D721Med (cell line): ENCODE data around the gene HBB.

Experiments used
- DNase-seq: peaks from one replicate; pipeline ENCODE4 v3.0.0; 2011; ENCODE audit warnings: low spot score; ENCODE audit not compliant: insufficient read length
- FAIRE-seq: peaks from 2 replicates; lab custom pipeline; 2011; peaks lifted over from hg19 to GRCh38; lab: Jason Lieb, UNC
- TF ChIP-seq, protein P1 (sequence below): IDR thresholded peaks from 2 replicates; pipeline ENCODE4 v1.5.1; 2012; ENCODE audit warnings: mild to moderate bottlenecking, control low read depth; ENCODE audit not compliant: insufficient read depth; ENCODE audit errors: missing control alignments

Gene HBB

DNA sequence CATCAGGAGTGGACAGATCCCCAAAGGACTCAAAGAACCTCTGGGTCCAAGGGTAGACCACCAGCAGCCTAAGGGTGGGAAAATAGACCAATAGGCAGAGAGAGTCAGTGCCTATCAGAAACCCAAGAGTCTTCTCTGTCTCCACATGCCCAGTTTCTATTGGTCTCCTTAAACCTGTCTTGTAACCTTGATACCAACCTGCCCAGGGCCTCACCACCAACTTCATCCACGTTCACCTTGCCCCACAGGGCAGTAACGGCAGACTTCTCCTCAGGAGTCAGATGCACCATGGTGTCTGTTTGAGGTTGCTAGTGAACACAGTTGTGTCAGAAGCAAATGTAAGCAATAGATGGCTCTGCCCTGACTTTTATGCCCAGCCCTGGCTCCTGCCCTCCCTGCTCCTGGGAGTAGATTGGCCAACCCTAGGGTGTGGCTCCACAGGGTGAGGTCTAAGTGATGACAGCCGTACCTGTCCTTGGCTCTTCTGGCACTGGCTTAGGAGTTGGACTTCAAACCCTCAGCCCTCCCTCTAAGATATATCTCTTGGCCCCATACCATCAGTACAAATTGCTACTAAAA is at the start of gene HBB:
HBB (minus strand) TSS at position 340 of the 579 bp plus-strand sequence; CDS start at position 290, 50 bp downstream.
- DNase-seq (no peak), FAIRE-seq (no peak)

DNA sequence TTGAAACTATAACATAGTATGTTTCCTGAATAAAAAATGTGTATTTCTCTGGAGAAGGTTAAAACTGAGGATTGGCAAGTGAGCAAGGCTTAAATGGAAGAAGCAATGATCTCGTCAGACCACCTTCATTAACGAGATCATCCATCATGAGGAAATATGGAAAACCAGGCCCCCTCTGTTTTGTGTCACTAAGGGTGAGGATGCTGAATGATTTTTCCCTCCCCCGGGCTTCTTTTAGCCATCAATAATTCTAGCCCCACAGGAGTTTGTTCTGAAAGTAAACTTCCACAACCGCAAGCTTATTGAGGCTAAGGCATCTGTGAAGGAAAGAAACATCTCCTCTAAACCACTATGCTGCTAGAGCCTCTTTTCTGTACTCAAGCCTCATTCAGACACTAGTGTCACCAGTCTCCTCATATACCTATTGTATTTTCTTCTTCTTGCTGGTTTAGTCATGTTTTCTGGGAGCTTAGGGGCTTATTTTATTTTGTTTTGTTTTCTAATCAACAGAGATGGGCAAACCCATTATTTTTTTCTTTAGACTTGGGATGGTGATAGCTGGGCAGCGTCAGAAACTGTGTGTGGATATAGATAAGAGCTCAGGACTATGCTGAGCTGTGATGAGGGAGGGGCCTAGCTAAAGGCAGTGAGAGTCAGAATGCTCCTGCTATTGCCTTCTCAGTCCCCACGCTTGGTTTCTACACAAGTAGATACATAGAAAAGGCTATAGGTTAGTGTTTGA is 48.7 kb upstream of the HBB start:
- TF ChIP-seq, protein P1, sequence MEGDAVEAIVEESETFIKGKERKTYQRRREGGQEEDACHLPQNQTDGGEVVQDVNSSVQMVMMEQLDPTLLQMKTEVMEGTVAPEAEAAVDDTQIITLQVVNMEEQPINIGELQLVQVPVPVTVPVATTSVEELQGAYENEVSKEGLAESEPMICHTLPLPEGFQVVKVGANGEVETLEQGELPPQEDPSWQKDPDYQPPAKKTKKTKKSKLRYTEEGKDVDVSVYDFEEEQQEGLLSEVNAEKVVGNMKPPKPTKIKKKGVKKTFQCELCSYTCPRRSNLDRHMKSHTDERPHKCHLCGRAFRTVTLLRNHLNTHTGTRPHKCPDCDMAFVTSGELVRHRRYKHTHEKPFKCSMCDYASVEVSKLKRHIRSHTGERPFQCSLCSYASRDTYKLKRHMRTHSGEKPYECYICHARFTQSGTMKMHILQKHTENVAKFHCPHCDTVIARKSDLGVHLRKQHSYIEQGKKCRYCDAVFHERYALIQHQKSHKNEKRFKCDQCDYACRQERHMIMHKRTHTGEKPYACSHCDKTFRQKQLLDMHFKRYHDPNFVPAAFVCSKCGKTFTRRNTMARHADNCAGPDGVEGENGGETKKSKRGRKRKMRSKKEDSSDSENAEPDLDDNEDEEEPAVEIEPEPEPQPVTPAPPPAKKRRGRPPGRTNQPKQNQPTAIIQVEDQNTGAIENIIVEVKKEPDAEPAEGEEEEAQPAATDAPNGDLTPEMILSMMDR: no peak
- DNase-seq (no peak), FAIRE-seq (no peak)

More for the DNA sequence above, at the start of gene HBB:
- TF ChIP-seq, protein P1: no peak

DNA sequence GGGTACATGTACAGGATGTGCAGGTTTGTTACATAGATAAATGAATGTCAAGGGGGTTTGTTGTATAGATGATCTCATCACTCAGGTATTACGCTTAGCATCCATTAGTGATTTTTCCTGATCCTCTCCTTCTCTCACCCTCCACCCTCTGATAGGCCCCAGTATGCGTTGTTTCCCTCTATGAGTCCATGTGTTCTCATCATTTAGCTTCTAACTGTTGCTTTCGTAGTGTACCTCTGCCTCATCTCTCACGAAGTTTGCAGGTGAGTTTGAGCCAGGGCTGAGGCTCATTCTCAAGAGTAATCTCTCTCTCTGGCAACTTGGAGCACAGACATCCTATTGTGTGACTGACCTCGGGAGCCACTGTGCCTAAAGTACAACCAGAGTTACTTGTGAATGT is 47.5 kb upstream of the HBB start:
- TF ChIP-seq, protein P1: no peak
- no peak for FAIRE-seq
- no peak for DNase-seq

DNA sequence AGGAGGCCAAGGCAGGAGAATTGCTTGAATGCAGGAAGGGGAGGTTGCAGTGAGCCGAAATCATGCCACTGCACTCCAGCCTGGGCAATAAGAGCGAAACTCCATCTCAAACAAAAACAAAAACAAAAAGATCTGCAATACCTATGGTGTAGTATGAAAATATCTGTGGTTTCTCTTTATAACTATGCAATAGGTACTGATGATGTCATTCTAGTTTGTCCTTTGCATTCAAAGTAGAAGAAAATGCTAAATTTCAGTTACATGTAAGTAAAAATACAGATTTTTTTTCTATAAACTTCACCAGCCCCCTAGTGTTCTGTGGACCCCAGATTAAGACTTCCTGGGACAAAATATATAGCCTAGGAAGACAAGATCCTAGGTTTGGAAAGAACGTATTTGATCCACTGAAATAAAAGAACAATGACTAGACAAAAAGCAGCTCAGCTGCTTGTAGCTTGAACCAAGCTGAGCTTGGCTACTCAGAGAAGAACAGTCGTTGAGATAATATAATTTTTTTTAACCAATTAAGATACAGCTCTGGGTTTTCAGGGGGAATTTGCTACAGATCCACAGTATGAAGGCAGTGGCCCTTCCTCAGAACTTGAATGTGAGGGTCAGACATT is 45.6 kb upstream of the HBB start:
- DNase-seq (no peak), FAIRE-seq (no peak)
- TF ChIP-seq, protein P1: no peak

DNA sequence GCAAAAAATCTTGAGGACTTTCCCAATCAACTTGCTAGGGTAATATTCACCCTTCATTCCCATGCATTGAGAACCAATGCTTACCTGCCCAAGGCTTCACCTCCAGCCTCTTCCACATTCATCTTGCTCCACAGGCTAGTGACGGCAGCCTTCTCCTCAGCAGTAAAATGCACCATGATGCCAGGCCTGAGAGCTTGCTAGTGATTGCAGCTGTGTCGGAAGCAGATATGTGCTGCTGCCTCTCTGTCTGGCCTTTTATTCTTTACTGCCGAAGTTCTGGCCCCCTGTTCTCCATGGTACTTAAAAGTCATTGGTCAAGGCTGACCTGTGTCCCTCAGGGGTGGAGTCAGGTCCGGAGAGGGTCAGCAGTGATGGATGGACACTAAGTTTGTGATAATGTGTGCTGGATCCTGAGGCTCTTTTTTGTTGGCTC is 42.9 kb upstream of the HBB start, which contains the start of gene HBE1:
HBE1 (minus strand) TSS at position 231 of the 433 bp plus-strand sequence; CDS start at position 176, 55 bp downstream.
- DNase-seq (no peak), FAIRE-seq (no peak)
- TF ChIP-seq, protein P1: no peak

DNA sequence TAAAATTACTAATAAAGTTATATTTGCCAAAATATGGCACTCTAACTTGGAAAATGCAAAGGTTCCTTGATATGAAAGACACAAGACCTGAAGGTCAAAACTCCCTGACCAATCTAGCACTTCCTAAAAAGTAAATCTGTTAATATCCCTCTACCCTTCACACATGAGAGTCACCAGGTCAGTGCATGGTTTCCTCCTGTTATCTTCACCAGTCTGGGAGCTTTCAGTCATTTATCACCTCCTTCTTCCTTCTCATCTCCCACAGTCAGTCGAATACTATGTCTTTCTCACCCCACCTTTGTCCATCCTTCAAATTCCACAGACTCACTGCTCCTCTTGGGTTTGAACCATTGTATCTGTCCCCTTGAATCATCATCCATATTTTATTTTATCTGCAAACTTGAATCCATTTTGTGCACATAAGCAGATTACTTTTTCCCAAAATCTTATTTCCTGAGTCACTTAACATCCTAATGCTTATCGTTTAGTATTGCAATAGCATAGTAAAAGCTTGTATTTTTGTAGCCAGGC is 40.2 kb upstream of the HBB start:
- TF ChIP-seq, protein P1: no peak
- no peak for FAIRE-seq
- DNase-seq: no peak

DNA sequence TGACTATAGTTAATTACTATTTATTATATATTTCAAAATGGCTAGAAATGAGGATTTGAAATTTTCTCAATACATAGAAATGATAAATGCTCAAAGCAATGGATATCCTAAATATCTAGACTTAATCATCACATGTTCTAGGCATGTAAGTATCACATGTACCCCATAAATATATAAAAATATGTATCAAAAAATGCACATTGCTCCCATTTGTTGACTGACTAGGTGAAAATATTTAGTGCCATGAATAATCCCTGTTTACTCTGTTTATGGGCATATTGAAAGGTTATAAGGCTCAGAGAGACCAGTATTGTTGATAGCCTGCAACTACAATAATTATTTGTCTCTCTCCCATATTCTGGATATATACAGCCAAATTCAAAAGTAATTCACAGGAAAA is 39.7 kb upstream of the HBB start:
- TF ChIP-seq, protein P1: no peak
- no peak for FAIRE-seq
- DNase-seq: no peak
